CD4-positive, alpha-beta T cell (primary cell): ENCODE results near the gene DLK1. TPM values are rescaled to one million over a fixed set of nuclear protein-coding genes. Genes with fewer than 3 reads are reported as not detected.

Experiments
- ATAC-seq: fragments of 200-7000 bp; cut with Tn5 transposase; one replicate; pipeline ENCODE4 v1.10.0; 2022; ENCODE audit warnings: mild to moderate bottlenecking; ENCODE audit not compliant: poor library complexity
- CTCF ChIA-PET: fragments of 350-600 bp; sonication (Branson Sonifier 250); formaldehyde crosslinking; loops from one replicate; lab custom pipeline; 2021; ENCODE audit warnings: antibody characterized with exemption, inconsistent platforms; lab: Charles Lee
- POLR2A ChIA-PET: fragments of 350-600 bp; sonication (Branson Sonifier 250); formaldehyde crosslinking; loops from one replicate; lab custom pipeline; 2021; ENCODE audit warnings: antibody characterized with exemption, inconsistent platforms; lab: Charles Lee
- DNase-seq, 14 experiments: peaks; one replicate each; pipeline ENCODE4 v3.0.0-alpha.2; 2013 to 2020; ENCODE audit warnings: mixed read lengths in 2 of 14
- H3K27ac ChIP-seq, 2 donors: one replicate each; pipeline versions ENCODE4 v1.5.1 to v1.7.0; 2013; ENCODE audit warnings: low read length in 2 of 2, low read depth in 1 of 2, mild to moderate bottlenecking in 1 of 2
- H3K27me3 ChIP-seq, 2 experiments: 1 replicate in 1 of 2; 2 replicates in 1 of 2; pipeline versions ENCODE4 v1.6.1 to v1.7.0; 2013; ENCODE audit warnings: low read length in 2 of 2, control low read depth in 1 of 2, mild to moderate bottlenecking in 1 of 2, moderate library complexity in 1 of 2; ENCODE audit not compliant: insufficient read depth in 2 of 2, control insufficient read depth in 1 of 2
- H3K36me3 ChIP-seq: one replicate; pipeline ENCODE4 v1.6.1; 2013; ENCODE audit warnings: low read length, control low read depth; ENCODE audit not compliant: insufficient read depth
- H3K4me1 ChIP-seq: one replicate; pipeline ENCODE4 v1.6.1; 2013; ENCODE audit warnings: low read length, control low read depth; ENCODE audit not compliant: insufficient read depth
- H3K4me3 ChIP-seq: one replicate; pipeline ENCODE4 v1.5.1; 2013; ENCODE audit warnings: mild to moderate bottlenecking, low read length, moderate library complexity
- H3K9me3 ChIP-seq, 2 experiments: 1 replicate in 1 of 2; 2 replicates in 1 of 2; pipeline versions ENCODE4 v1.6.1 to v1.7.0; 2013; ENCODE audit warnings: low read length in 2 of 2, mild to moderate bottlenecking in 2 of 2, control low read depth in 1 of 2, moderate library complexity in 1 of 2; ENCODE audit not compliant: control insufficient read depth in 1 of 2, insufficient read depth in 1 of 2
- H3K27ac Mint-ChIP-seq: one replicate; pipeline ENCODE4 v1.8.0; 2020; ENCODE audit warnings: mixed read lengths
- H3K27me3 Mint-ChIP-seq: one replicate; pipeline ENCODE4 v1.8.0; 2021; ENCODE audit warnings: mixed read lengths
- H3K36me3 Mint-ChIP-seq: one replicate; pipeline ENCODE4 v1.8.0; 2021; ENCODE audit warnings: low read depth, mixed read lengths
- H3K4me1 Mint-ChIP-seq: one replicate; pipeline ENCODE4 v1.8.0; 2021; ENCODE audit warnings: low read depth, mixed read lengths
- H3K4me3 Mint-ChIP-seq: one replicate; pipeline ENCODE4 v1.8.0; 2020; ENCODE audit warnings: mild to moderate bottlenecking, mixed read lengths
- H3K9me3 Mint-ChIP-seq: one replicate; pipeline ENCODE4 v1.8.0; 2020; ENCODE audit warnings: mixed read lengths
- CTCF ChIP-seq: fragments of 200-600 bp; IDR thresholded peaks from one replicate; pipeline ENCODE4 v1.8.0; 2022; ENCODE audit warnings: antibody characterized with exemption, mild to moderate bottlenecking
- intact Hi-C, 2 experiments: fragments of 100-400 bp; cut with DNase I in 1 of 2; cut with micrococcal nuclease in 1 of 2; formaldehyde crosslinking; loops; one replicate each; pipeline versions ENCODE4 v1.15.1 to v1.9.0; 2023 to 2025; cut with DNase I, micrococcal nuclease
- total RNA-seq, 174 experiments: library from RNA in 2 of 174; stranded (reverse) in 2 of 174; gene quantifications; one replicate each; pipeline ENCODE4 v1.2.3 and lab custom pipeline; 2021 to 2026

The DLK1 gene
- total RNA-seq, 2 experiments from 2014 or later: not detected

GRCh38 chr14:100727873-100728240 lies 1.2 kb downstream of the DLK1 start:
- H3K4me3 Mint-ChIP-seq: no peak overlapping the region
- H3K4me1 Mint-ChIP-seq: no peaks in the 10 kb centered on the region
- H3K36me3 Mint-ChIP-seq: no peaks in the 10 kb centered on the region
- ChIA-PET POLR2A (no interaction called here), CTCF (no interaction called here)
- TF ChIP-seq CTCF: no peak
- intact Hi-C loops: no loop called here
- no peaks in the 10 kb centered on the region for H3K4me1 ChIP-seq
- H3K27me3 Mint-ChIP-seq: peaks cover 43% of the 10 kb centered on the region
- no peak overlapping the region for H3K27ac ChIP-seq
- H3K9me3 Mint-ChIP-seq: no peaks in the 10 kb centered on the region
- ATAC-seq (no peak), DNase-seq (no peak)
- H3K36me3 ChIP-seq: no peaks in the 10 kb centered on the region
- peaks cover 0 to 11% of the 10 kb centered on the region in 2 experiments for H3K9me3 ChIP-seq
- no peak overlapping the region for H3K4me3 ChIP-seq
- H3K27ac Mint-ChIP-seq: no peak overlapping the region
- H3K27me3 ChIP-seq: peaks cover 6 to 32% of the 10 kb centered on the region in 2 experiments

- Histone ChIP-seq H3K27me3 (peaks cover 6 to 32% of the 10 kb centered on the region in 2 experiments), H3K27ac (no peak overlapping the region), H3K4me1 (no peaks in the 10 kb centered on the region), H3K36me3 (no peaks in the 10 kb centered on the region), H3K4me3 (no peak overlapping the region), H3K9me3 (peaks cover 0 to 7% of the 10 kb centered on the region in 2 experiments)
- Mint-ChIP-seq H3K27me3 (peaks cover 40% of the 10 kb centered on the region), H3K4me1 (no peaks in the 10 kb centered on the region), H3K36me3 (no peaks in the 10 kb centered on the region), H3K9me3 (no peaks in the 10 kb centered on the region), H3K4me3 (no peak overlapping the region), H3K27ac (no peak overlapping the region)
- intact Hi-C loops: no loop called here
- ATAC-seq: no peak
- CTCF ChIA-PET: no interaction called here
- no peak for TF ChIP-seq CTCF
- DNase-seq: no peak
- POLR2A ChIA-PET: no interaction called here
These were observed 2.3 kb downstream of the DLK1 start for GRCh38 chr14:100728962-100729361.

- ChIA-PET POLR2A (no interaction called here), CTCF (no interaction called here)
- H3K27ac ChIP-seq: no peak overlapping the region
- peaks cover 0 to 7% of the 10 kb centered on the region in 2 experiments for H3K9me3 ChIP-seq
- TF ChIP-seq CTCF: no peak
- ATAC-seq: no peak
- Mint-ChIP-seq H3K27ac (no peak overlapping the region), H3K4me3 (no peak overlapping the region), H3K36me3 (no peaks in the 10 kb centered on the region), H3K4me1 (no peaks in the 10 kb centered on the region), H3K9me3 (no peaks in the 10 kb centered on the region), H3K27me3 (peaks cover 37% of the 10 kb centered on the region)
- intact Hi-C loops: no loop called here
- peaks cover 6 to 27% of the 10 kb centered on the region in 2 experiments for H3K27me3 ChIP-seq
- no peaks in the 10 kb centered on the region for H3K4me1 ChIP-seq
- DNase-seq: no peak
- H3K36me3 ChIP-seq: no peaks in the 10 kb centered on the region
- H3K4me3 ChIP-seq: no peak overlapping the region
These were observed 3.3 kb downstream of the DLK1 start for GRCh38 chr14:100729982-100730381.
